Testis (tissue), 3 donors: ENCODE results near the gene PSIP1. TPM values are rescaled to one million over a fixed set of nuclear protein-coding genes. Genes with fewer than 3 reads are reported as not detected.

Experiments
- DNase-seq: peaks from one replicate; pipeline ENCODE4 v3.0.0-alpha.2; 2019
- H3K27ac ChIP-seq, 2 donors: fragments of 200-600 bp; sonication (generic); one replicate each; pipeline ENCODE4 v1.5.1; 2019
- H3K27me3 ChIP-seq: fragments of 200-600 bp; sonication (generic); one replicate; pipeline ENCODE4 v1.5.1; 2019
- H3K36me3 ChIP-seq: fragments of 200-600 bp; sonication (generic); one replicate; pipeline ENCODE4 v1.5.1; 2017; ENCODE audit warnings: low read depth; ENCODE audit errors: missing control alignments
- H3K4me1 ChIP-seq: fragments of 200-600 bp; sonication (generic); one replicate; pipeline ENCODE4 v1.5.1; 2019
- H3K4me3 ChIP-seq, 2 donors: fragments of 200-600 bp; sonication (generic); one replicate each; pipeline ENCODE4 v1.5.1; 2017 to 2019
- H3K9me3 ChIP-seq: fragments of 200-600 bp; sonication (generic); one replicate; pipeline ENCODE4 v1.5.1; 2017
- CTCF ChIP-seq, 3 experiments: fragments of 450-650 bp in 2 of 3; fragments of 200-600 bp in 1 of 3; sonication (generic) in 1 of 3; IDR thresholded peaks; one replicate each; pipeline ENCODE4 v1.5.1; 2016 to 2019; ENCODE audit warnings: antibody characterized with exemption in 3 of 3, mild to moderate bottlenecking in 2 of 3, moderate library complexity in 1 of 3
- POLR2A ChIP-seq: fragments of 450-650 bp; IDR thresholded peaks from one replicate; pipeline ENCODE4 v1.6.1; 2017; ENCODE audit warnings: antibody characterized with exemption, mild to moderate bottlenecking, moderate library complexity
- WGBS, 2 donors: methylation state at CpG; one replicate each; pipeline ENCODE4 v1.1.5; 2018; 5-methylcytosine and 5-hydroxymethylcytosine counted together
- intact Hi-C: fragments of 100-400 bp; cut with DNase I; formaldehyde crosslinking; loops from one replicate; pipeline ENCODE4 v1.15.1; 2023; ENCODE audit warnings: low total_unique reads
- polyA plus RNA-seq: library from polyadenylated mRNA; stranded (reverse); fragments of 350-450 nt; fragmentation: Illumina TruSeq; extraction: RNeasy Lipid Tissue Mini Kit (QIAGEN cat#74804); gene quantifications from one replicate; pipeline ENCODE4 v1.2.3, GENCODE V29; 2014; ENCODE audit warnings: low read depth, low replicate concordance; ENCODE audit not compliant: insufficient read depth
- total RNA-seq, 2 donors: library from RNA; depleted of rRNA; stranded (reverse); fragments of >200 nt; gene quantifications; one replicate each; pipeline ENCODE4 v1.2.3, GENCODE V29; 2016

PSIP1 gene
- total and polyA plus RNA-seq, 3 donors from 2014 or later = 57.3 to 98.2 (median 93.4) TPM

DNA sequence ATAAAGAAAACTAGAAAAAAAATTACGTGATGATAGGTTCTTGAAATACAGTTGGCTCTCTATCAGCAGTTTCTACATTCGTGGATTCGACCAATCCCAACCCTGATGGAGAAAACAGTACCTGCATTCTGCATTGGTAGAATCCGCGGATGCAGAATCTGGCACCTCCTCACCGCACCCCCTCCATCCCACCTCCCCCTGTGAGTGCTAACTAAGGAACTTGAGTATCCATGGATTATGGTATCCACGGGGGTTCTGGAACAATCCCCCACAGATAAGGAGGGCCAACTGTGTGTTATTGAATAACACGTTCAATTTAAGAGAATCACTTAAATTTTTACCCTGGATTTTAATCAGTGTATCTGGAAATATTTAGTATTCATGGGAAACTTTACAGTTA is 10.5 kb upstream of the PSIP1 start:
- Histone ChIP-seq H3K36me3 (no peaks in the 10 kb centered on the region), H3K9me3 (no peaks in the 10 kb centered on the region), H3K27me3 (no peaks in the 10 kb centered on the region), H3K4me3 (no peak overlapping the region), H3K27ac (no peak overlapping the region), H3K4me1 (no peaks in the 10 kb centered on the region)
- TF ChIP-seq CTCF (IDR thresholded peaks at IDR 0.05) = no peak
- TF ChIP-seq POLR2A = no peak
- DNase-seq = no peak
- intact Hi-C loops = no loop called here
- 80 to 82% methylated on average over 8 of the region's 8 CpGs for WGBS, 2 donors

DNA sequence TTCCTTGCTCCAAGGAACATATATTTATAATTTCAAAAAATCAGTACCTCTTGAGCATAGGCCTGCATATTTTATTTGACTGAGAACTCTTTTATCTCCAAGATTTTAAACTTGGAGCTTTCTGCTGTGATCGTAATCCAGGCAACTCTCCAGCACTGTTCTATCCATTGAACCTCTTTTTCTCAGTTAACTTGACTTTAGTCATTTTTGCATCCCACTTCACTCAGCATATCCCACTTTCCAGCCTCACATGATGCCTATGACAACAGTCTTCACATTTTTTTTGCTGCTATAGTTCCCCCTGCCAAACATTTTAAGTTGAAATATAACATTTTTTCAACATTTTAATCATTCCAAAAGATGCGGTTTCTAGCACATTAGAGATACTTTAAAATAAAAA is 9.1 kb upstream of the PSIP1 start:
- no peak overlapping the region for H3K27ac ChIP-seq
- no peaks in the 10 kb centered on the region for H3K36me3 ChIP-seq
- no peaks in the 10 kb centered on the region for H3K27me3 ChIP-seq
- no peak overlapping the region for H3K4me3 ChIP-seq
- TF ChIP-seq POLR2A = no peak
- TF ChIP-seq CTCF (IDR thresholded peaks at IDR 0.05) = no peak
- H3K4me1 ChIP-seq = no peaks in the 10 kb centered on the region
- H3K9me3 ChIP-seq = no peaks in the 10 kb centered on the region
- DNase-seq = no peak
- intact Hi-C loops = no loop called here
- 87% methylated on average over 2 of the region's 2 CpGs for WGBS, 2 donors

DNA sequence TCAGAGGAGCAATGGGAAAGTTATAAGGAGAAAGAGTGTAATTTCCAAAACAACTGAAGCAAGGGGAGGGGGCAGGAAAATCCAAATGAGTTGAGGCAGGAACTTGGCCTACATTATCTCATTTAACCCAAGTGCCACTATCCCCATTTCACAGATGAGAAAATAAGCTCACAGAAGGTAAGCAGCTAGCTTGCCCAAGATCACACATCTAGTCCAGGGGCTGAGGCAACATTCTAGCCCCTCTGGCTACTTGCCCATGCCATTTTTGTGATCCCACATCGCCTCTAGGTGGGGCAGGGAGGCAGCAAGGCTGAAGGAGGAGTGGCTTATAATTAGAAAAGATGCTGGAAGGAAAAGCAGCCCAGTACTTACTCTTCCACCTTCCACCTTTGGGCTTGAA is 2.6 kb upstream of the PSIP1 start:
- 45 to 50% methylated on average over 1 of the region's 1 CpG for WGBS, 2 donors
- Histone ChIP-seq H3K9me3 (no peaks in the 10 kb centered on the region), H3K27ac (no peak overlapping the region), H3K36me3 (no peaks in the 10 kb centered on the region), H3K4me3 (no peak overlapping the region), H3K27me3 (no peaks in the 10 kb centered on the region), H3K4me1 (peaks cover 21% of the 10 kb centered on the region)
- intact Hi-C loops = no loop called here
- TF ChIP-seq POLR2A = no peak
- no peak for DNase-seq

DNA sequence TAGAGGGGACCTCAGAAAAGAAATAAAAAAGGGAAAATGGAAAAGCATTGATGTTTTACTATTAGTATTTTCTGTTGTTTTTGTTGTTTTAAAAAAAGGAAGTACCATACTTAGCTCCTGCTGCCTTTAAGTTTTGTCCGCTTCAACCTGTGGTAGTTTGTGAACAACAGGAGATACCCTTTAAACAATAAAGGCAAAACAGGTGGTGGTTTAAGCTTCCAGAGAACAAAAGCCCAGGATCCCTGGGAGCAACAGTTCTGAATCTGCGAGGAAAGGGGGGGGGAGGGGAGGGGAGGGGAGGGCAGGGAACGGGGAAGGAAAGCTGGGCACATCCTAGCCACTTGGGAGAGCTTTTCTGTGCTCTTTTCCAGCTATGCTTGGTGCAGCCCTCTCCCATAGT is 2.1 kb upstream of the PSIP1 start:
- Histone ChIP-seq H3K27me3 (no peaks in the 10 kb centered on the region), H3K4me3 (no peak overlapping the region), H3K27ac (no peak overlapping the region), H3K4me1 (peaks cover 22% of the 10 kb centered on the region), H3K36me3 (no peaks in the 10 kb centered on the region), H3K9me3 (no peaks in the 10 kb centered on the region)
- DNase-seq = no peak
- intact Hi-C loops = no loop called here
- TF ChIP-seq CTCF (IDR thresholded peaks at IDR 0.05) = no peak
- TF ChIP-seq POLR2A = no peak
- 24 to 62% methylated on average over 3 of the region's 3 CpGs for WGBS, 2 donors

DNA sequence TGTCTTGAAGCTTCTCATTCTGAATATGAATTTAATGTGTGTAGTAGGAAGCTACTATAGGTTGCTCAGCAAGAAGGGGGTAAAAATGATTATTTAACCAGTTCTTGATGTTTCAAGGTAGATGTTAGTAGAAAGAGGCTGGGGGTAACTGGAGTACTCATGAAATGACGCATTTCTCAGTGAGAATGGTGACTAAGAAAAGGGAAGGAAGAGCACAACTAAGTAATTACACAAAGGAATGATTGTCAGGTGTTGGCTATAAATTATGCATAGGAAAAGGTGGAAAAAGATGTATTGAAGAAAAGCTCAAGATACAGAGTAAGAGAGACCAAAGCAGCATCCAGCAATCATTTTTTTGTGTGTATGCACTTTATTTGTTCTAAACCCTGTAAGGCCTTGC is 1.4 kb upstream of the PSIP1 start:
- intact Hi-C loops = no loop called here
- TF ChIP-seq POLR2A (no peak), CTCF (IDR thresholded peaks at IDR 0.05) (no peak)
- no peak for DNase-seq
- Histone ChIP-seq H3K27ac (no peak overlapping the region), H3K36me3 (no peaks in the 10 kb centered on the region), H3K27me3 (no peaks in the 10 kb centered on the region), H3K4me1 (peaks cover 22% of the 10 kb centered on the region), H3K9me3 (no peaks in the 10 kb centered on the region), H3K4me3 (no peak overlapping the region)
- WGBS, 2 donors = 72 to 80% methylated on average over 1 of the region's 1 CpG
